ENCODE data around the gene DHRS3.

The DHRS3 gene

DNA sequence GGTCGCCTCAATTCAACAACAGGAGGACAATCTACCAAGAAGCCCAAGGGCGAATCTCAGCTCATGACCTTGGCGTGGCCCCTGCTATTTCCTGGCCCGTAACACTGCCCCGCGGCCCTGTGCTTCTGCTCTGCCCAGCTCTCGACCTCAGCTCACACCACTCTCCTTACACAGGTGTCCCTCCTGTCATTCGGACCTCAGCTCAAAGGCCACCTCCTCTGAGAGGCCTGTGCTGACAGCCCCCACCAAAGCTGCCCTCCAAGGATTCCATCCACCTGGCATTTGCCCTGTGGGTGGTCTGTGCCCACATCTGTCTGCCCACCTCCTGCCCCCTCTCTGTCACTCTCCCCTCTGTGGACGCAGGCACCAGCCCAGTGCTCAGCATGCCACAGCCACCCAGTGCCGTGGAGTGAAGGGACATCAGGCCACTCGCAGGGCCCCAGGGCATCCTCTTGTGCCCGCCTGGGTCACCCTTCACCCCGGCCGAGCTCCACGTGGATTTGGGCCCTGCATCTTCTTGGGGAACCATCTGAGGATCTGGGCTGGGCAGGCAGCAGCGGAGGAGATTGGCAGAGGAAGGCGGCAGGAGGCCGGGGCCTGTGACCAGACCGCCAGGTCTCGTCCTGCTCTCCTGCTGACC, 70.3 kb downstream of the DHRS3 start:
- TF ChIP-seq SIN3A (IDR thresholded peaks at IDR 0.05; ENCODE audit: borderline replicate concordance, insufficient read depth, low read length) = no peak
- TF ChIP-seq POLR2AphosphoS5 (IDR thresholded peaks at IDR 0.05; ENCODE audit: low read depth, low read length) = no peak
- no peak for TF ChIP-seq FOXP2 (optimal IDR thresholded peaks at IDR 0.05; ENCODE audit: borderline replicate concordance, extremely low read depth, extremely low read length, insufficient read depth)
- TF ChIP-seq REST (IDR thresholded peaks at IDR 0.05; ENCODE audit: insufficient read depth in 1 of 2, low read depth in 2 of 2, low read length in 2 of 2) = no peak
- TF ChIP-seq TAF1 (IDR thresholded peaks at IDR 0.05; ENCODE audit: borderline replicate concordance, insufficient read depth, low read length) = no peak

DNA sequence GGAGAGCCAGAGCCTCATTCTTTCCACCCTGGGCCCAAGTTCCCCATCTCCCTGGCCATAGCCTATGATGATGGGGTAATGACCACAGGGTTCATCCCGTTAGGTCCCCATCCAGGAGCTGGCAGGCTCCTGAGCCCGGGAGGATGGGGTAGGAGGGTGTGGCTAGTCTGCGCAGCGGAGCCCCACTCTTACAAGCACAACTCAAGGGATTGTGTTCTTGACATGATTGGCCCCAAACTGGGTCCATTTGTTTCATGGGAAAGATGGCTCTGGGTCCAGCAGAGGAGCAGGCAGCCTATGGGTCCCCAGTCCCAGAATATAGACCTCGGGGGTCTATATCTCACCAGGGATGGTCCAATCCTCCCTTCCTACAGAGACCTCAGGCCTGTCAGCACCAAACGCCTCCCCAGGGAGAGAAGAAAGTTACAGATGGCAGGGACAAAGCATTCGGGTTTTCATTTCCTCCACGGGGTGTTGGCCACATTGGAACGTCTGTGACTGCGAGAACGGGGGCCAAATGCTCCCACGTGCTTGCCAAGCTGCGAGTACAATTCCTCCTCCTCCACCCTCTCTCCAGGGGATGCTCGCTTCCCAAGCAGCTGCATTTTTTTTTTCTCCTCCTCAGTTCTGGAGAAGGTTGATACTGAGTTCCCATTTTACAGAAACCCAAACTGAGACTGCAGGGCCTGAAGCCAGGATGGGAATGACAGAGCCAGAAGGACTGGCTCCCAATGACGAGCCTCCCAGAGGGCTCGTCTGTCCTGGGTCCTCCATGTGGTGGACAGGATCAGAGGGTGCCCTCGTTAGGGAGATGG, 71.0 kb downstream of the DHRS3 start:
- TF ChIP-seq FOXP2 (optimal IDR thresholded peaks at IDR 0.05; ENCODE audit: borderline replicate concordance, extremely low read depth, extremely low read length, insufficient read depth) (no peak), REST (IDR thresholded peaks at IDR 0.05; ENCODE audit: insufficient read depth in 1 of 2, low read depth in 2 of 2, low read length in 2 of 2) (no peak), POLR2AphosphoS5 (IDR thresholded peaks at IDR 0.05; ENCODE audit: low read depth, low read length) (no peak), SIN3A (IDR thresholded peaks at IDR 0.05; ENCODE audit: borderline replicate concordance, insufficient read depth, low read length) (no peak), TAF1 (IDR thresholded peaks at IDR 0.05; ENCODE audit: borderline replicate concordance, insufficient read depth, low read length) (no peak)

DNA sequence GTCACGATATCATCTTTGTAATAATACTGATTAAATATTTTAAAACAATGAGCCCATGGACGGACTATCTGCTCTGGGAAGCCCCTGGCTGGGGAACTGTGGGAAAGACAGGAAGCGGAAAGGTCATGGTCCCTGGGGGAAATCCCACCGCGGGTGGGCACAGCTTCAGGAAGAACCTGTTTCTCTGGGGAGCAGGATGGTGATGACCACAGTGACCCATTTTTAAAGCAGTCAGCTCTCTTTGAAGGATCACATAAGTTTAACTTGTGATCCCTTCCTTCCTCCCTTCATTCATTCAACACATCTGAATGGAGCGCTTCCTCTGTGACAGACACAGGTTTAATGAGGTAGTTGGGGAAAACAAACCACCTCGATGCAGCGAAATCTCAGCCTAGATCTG, 73.0 kb downstream of the DHRS3 start:
- TF ChIP-seq REST (IDR thresholded peaks at IDR 0.05; ENCODE audit: insufficient read depth in 1 of 2, low read depth in 2 of 2, low read length in 2 of 2) (0 out of 4 replicates have a peak, but pooled peaks of 1 of the 2 experiments have one; percentile 23), SIN3A (IDR thresholded peaks at IDR 0.05; ENCODE audit: borderline replicate concordance, insufficient read depth, low read length) (no peak)

DNA sequence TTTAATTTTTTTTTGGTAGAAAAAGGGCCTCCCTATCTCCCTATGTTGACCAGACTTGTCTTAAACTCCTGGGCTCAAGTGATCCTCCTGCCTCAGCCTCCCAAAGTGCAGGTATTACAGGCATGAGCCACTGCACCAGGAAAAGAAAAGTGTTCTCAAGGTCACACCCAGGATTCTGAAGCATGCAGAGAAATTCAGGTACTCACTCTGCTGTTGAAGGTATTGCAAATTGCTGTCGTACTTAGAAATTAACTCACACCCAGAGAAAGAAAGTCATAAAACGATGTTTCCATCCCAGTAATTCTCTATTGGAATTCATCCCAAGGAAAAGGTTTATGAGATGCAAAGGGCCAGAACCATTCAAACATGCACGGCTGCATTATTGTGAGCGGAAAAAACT, 73.7 kb downstream of the DHRS3 start:
- TF ChIP-seq POLR2AphosphoS5 (IDR thresholded peaks at IDR 0.05; ENCODE audit: low read depth, low read length) = no peak
- no peak for TF ChIP-seq SIN3A (IDR thresholded peaks at IDR 0.05; ENCODE audit: borderline replicate concordance, insufficient read depth, low read length)
- TF ChIP-seq TAF1 (IDR thresholded peaks at IDR 0.05; ENCODE audit: borderline replicate concordance, insufficient read depth, low read length) = no peak
- no peak for TF ChIP-seq FOXP2 (optimal IDR thresholded peaks at IDR 0.05; ENCODE audit: borderline replicate concordance, extremely low read depth, extremely low read length, insufficient read depth)
- no peak for TF ChIP-seq REST (IDR thresholded peaks at IDR 0.05; ENCODE audit: insufficient read depth in 1 of 2, low read depth in 2 of 2, low read length in 2 of 2)
